Lower leg skin (tissue), 3 donors: ENCODE data around the gene ERN1.

ENCODE experiments used
- POLR2A ChIP-seq, 2 donors: fragments of 450-650 bp; IDR thresholded peaks; one replicate each; pipeline ENCODE4 v1.6.1; 2016 to 2017; ENCODE audit warnings: antibody characterized with exemption in 2 of 2, mild to moderate bottlenecking in 1 of 2, moderate library complexity in 1 of 2
- TF ChIP-seq, protein P1 (sequence below), 3 donors: fragments of 450-650 bp; IDR thresholded peaks; one replicate each; pipeline ENCODE4 v1.5.1; 2016; ENCODE audit warnings: antibody characterized with exemption in 3 of 3, mild to moderate bottlenecking in 3 of 3, moderate library complexity in 2 of 3

GRCh38 chr17:64036198-64036922, 93.6 kb downstream of the ERN1 start:
- TF ChIP-seq POLR2A (IDR thresholded peaks at IDR 0.05), result no peak
- TF ChIP-seq, protein P1, sequence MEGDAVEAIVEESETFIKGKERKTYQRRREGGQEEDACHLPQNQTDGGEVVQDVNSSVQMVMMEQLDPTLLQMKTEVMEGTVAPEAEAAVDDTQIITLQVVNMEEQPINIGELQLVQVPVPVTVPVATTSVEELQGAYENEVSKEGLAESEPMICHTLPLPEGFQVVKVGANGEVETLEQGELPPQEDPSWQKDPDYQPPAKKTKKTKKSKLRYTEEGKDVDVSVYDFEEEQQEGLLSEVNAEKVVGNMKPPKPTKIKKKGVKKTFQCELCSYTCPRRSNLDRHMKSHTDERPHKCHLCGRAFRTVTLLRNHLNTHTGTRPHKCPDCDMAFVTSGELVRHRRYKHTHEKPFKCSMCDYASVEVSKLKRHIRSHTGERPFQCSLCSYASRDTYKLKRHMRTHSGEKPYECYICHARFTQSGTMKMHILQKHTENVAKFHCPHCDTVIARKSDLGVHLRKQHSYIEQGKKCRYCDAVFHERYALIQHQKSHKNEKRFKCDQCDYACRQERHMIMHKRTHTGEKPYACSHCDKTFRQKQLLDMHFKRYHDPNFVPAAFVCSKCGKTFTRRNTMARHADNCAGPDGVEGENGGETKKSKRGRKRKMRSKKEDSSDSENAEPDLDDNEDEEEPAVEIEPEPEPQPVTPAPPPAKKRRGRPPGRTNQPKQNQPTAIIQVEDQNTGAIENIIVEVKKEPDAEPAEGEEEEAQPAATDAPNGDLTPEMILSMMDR (IDR thresholded peaks at IDR 0.05), result no peak
